Upper lobe of right lung (tissue), 1 donor: ENCODE data around the gene LRP8. TPM values are rescaled to one million over a fixed set of nuclear protein-coding genes. Genes with fewer than 3 reads are reported as not detected.
A peak's percentile ranks its signal among the peaks of the same experiment; 100 is the strongest.

ENCODE experiments used
- ATAC-seq: fragments of 200-7000 bp; cut with Tn5 transposase; one replicate; pipeline ENCODE4 v1.9.1; 2020; ENCODE audit warnings: mild to moderate bottlenecking, moderate library complexity
- DNase-seq: peaks from one replicate; pipeline ENCODE4 v3.0.0-alpha.2; 2020
- H3K27ac ChIP-seq: fragments of 200-600 bp; one replicate; pipeline ENCODE4 v1.8.0; 2022
- H3K27me3 ChIP-seq: fragments of 200-600 bp; one replicate; pipeline ENCODE4 v1.8.0; 2022; ENCODE audit warnings: mild to moderate bottlenecking
- H3K36me3 ChIP-seq: fragments of 200-600 bp; one replicate; pipeline ENCODE4 v1.8.0; 2022
- H3K4me1 ChIP-seq: fragments of 200-600 bp; one replicate; pipeline ENCODE4 v1.8.0; 2022
- H3K4me3 ChIP-seq: fragments of 200-600 bp; one replicate; pipeline ENCODE4 v1.8.0; 2022; ENCODE audit warnings: mild to moderate bottlenecking
- H3K9me3 ChIP-seq: fragments of 200-600 bp; one replicate; pipeline ENCODE4 v1.8.0; 2022
- intact Hi-C: fragments of 100-400 bp; cut with DNase I; formaldehyde crosslinking; loops from one replicate; pipeline ENCODE4 v1.11.0; 2022
- total RNA-seq: library from RNA; stranded (reverse); fragmentation: NEBNext Ultra II Directional; extraction: Animal tissue kit (Norgen Biotek cat#: 25700); gene quantifications from one replicate; pipeline ENCODE4 v1.2.1, GENCODE V29; 2021
- TF ChIP-seq, protein P1 (sequence below): fragments of 200-600 bp; IDR thresholded peaks from one replicate; pipeline ENCODE4 v1.8.0; 2022; ENCODE audit warnings: antibody characterized with exemption
- donor health status: DM: no; HTN: yes; CAD: no; lungs with severe emphysema.

Gene LRP8
- total RNA-seq, 1 donor from 2014 or later = 11.6 TPM

- peak; percentile 98 for ATAC-seq
- no peaks in the 10 kb centered on the region for H3K27me3 ChIP-seq
- TF ChIP-seq, protein P1, sequence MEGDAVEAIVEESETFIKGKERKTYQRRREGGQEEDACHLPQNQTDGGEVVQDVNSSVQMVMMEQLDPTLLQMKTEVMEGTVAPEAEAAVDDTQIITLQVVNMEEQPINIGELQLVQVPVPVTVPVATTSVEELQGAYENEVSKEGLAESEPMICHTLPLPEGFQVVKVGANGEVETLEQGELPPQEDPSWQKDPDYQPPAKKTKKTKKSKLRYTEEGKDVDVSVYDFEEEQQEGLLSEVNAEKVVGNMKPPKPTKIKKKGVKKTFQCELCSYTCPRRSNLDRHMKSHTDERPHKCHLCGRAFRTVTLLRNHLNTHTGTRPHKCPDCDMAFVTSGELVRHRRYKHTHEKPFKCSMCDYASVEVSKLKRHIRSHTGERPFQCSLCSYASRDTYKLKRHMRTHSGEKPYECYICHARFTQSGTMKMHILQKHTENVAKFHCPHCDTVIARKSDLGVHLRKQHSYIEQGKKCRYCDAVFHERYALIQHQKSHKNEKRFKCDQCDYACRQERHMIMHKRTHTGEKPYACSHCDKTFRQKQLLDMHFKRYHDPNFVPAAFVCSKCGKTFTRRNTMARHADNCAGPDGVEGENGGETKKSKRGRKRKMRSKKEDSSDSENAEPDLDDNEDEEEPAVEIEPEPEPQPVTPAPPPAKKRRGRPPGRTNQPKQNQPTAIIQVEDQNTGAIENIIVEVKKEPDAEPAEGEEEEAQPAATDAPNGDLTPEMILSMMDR = no peak
- H3K27ac ChIP-seq = peak within 1 kb of the TSS; percentile 86
- no peaks in the 10 kb centered on the region for H3K9me3 ChIP-seq
- H3K36me3 ChIP-seq = peaks cover 27% of the 10 kb centered on the region
- DNase-seq = peak; percentile 97
- intact Hi-C loops = no loop called here
- peaks cover 19% of the 10 kb centered on the region for H3K4me1 ChIP-seq
- H3K4me3 ChIP-seq = peak within 1 kb of the TSS; percentile 98
These were observed 89.4 kb downstream of the LRP8 start, which contains the start of gene MAGOH for GRCh38 chr1:53238197-53239155. TSS of gene MAGOH (minus strand) at chr1:53238518. CDS start at chr1:53238448, 70 bp downstream.

DNA sequence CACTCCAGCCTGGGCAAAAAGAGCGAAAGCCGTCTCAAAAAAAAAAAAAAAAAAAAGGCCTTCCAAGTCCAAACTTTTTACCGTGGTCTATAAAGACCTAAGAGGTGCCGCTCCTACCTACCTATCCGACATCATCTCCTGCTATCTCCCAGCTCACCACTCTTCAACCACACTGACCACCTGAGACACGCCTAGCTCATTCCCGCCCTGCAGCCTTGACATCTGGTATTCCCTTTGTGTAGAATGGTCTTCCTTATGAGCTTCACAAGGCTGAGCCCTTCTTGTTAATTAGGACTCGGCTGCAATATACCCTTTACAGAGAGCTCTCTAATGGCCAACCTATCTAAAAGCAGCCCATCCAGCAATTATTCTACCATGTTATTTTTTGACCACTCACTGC, 90.2 kb downstream of the LRP8 start:
- H3K27me3 ChIP-seq = no peaks in the 10 kb centered on the region
- H3K27ac ChIP-seq = peak overlapping the region; percentile 86
- DNase-seq = no peak
- TF ChIP-seq, protein P1 = no peak
- no peak for ATAC-seq
- H3K36me3 ChIP-seq = peaks cover 36% of the 10 kb centered on the region
- peak overlapping the region; percentile 98 for H3K4me3 ChIP-seq
- H3K4me1 ChIP-seq = peaks cover 19% of the 10 kb centered on the region
- intact Hi-C loops = no loop called here
- no peaks in the 10 kb centered on the region for H3K9me3 ChIP-seq

GRCh38 chr1:53220962-53221286, 106.9 kb downstream of the LRP8 start:
- H3K27ac ChIP-seq = peak overlapping the region; percentile 96
- H3K36me3 ChIP-seq = peaks cover 11% of the 10 kb centered on the region
- H3K27me3 ChIP-seq = no peaks in the 10 kb centered on the region
- intact Hi-C loops = no loop called here
- DNase-seq (no peak), ATAC-seq (no peak)
- H3K9me3 ChIP-seq = no peaks in the 10 kb centered on the region
- peak overlapping the region; percentile 68 for H3K4me3 ChIP-seq
- H3K4me1 ChIP-seq = no peaks in the 10 kb centered on the region
- TF ChIP-seq, protein P1 = no peak

- H3K4me3 ChIP-seq = peak within 1 kb of the TSS; percentile 68
- peak; percentile 98 for ATAC-seq
- DNase-seq = peak; percentile 99
- intact Hi-C loops = no loop called here
- H3K36me3 ChIP-seq = peaks cover 13% of the 10 kb centered on the region
- H3K4me1 ChIP-seq = no peaks in the 10 kb centered on the region
- peak within 1 kb of the TSS; percentile 96 for H3K27ac ChIP-seq
- TF ChIP-seq, protein P1 = no peak
- no peaks in the 10 kb centered on the region for H3K9me3 ChIP-seq
- no peaks in the 10 kb centered on the region for H3K27me3 ChIP-seq
These were observed 107.5 kb downstream of the LRP8 start, which contains the start of gene CZIB for GRCh38 chr1:53220171-53220961. TSS of gene CZIB (minus strand) at chr1:53220634. CDS start at chr1:53220575, 59 bp downstream.

- Histone ChIP-seq H3K27me3 (no peaks in the 10 kb centered on the region), H3K4me1 (no peaks in the 10 kb centered on the region), H3K36me3 (peaks cover 20% of the 10 kb centered on the region), H3K27ac (peak overlapping the region; percentile 96), H3K9me3 (no peaks in the 10 kb centered on the region), H3K4me3 (peak overlapping the region; percentile 68)
- TF ChIP-seq, protein P1 = no peak
- intact Hi-C loops = no loop called here
- no peak for ATAC-seq
- no peak for DNase-seq
These were observed 108.2 kb downstream of the LRP8 start for GRCh38 chr1:53219711-53220110.
